Liver (tissue), 3 donors: Measurements from ENCODE around the gene TMED10.

Experiments used
- FOXA1 ChIP-seq: IDR thresholded peaks from 2 replicates; pipeline ENCODE4 v1.6.1; 2016; ENCODE audit warnings: antibody characterized with exemption
- GABPA ChIP-seq, 2 donors: IDR thresholded peaks in 1 of 2; conservative IDR thresholded peaks in 1 of 2; 2 replicates each; pipeline ENCODE4 v1.6.1; 2016; ENCODE audit warnings: antibody characterized with exemption in 2 of 2, mild to moderate bottlenecking in 1 of 2, moderate library complexity in 1 of 2
- HNF4A ChIP-seq, 2 donors: conservative IDR thresholded peaks; 2 replicates each; pipeline ENCODE4 v1.6.1; 2016; ENCODE audit warnings: antibody characterized with exemption in 2 of 2, mild to moderate bottlenecking in 2 of 2
- JUND ChIP-seq, 2 donors: IDR thresholded peaks; 2 replicates each; pipeline ENCODE4 v1.6.1; 2016; ENCODE audit warnings: antibody characterized with exemption in 2 of 2
- MAX ChIP-seq: IDR thresholded peaks from 2 replicates; pipeline ENCODE4 v1.6.1; 2016; ENCODE audit warnings: antibody characterized with exemption
- NR2F2 ChIP-seq: IDR thresholded peaks from 2 replicates; pipeline ENCODE4 v1.6.1; 2016; ENCODE audit warnings: antibody characterized with exemption
- RAD21 ChIP-seq, 2 donors: IDR thresholded peaks; 2 replicates each; pipeline ENCODE4 v1.6.1; 2016; ENCODE audit warnings: antibody characterized with exemption in 2 of 2, mild to moderate bottlenecking in 2 of 2
- REST ChIP-seq: IDR thresholded peaks from 2 replicates; pipeline ENCODE4 v1.6.1; 2016; ENCODE audit warnings: antibody characterized with exemption, mild to moderate bottlenecking
- SP1 ChIP-seq: IDR thresholded peaks from 2 replicates; pipeline ENCODE4 v1.6.1; 2018; ENCODE audit warnings: antibody characterized with exemption, mild to moderate bottlenecking
- TAF1 ChIP-seq: conservative IDR thresholded peaks from 2 replicates; pipeline ENCODE4 v1.6.1; 2016; ENCODE audit warnings: antibody characterized with exemption, mild to moderate bottlenecking
- YY1 ChIP-seq: IDR thresholded peaks from 2 replicates; pipeline ENCODE4 v1.6.1; 2016; ENCODE audit warnings: antibody characterized with exemption, mild to moderate bottlenecking
- TF ChIP-seq, protein P1 (sequence below): fragments of 150-350 bp; IDR thresholded peaks from 2 replicates; pipeline ENCODE4 v1.5.1; 2017; ENCODE audit warnings: improper control_type of control experiment, low read depth, low read length; ENCODE audit not compliant: missing input control
- TF ChIP-seq, protein P2 (sequence below): IDR thresholded peaks from 2 replicates; pipeline ENCODE4 v1.6.1; 2016; ENCODE audit warnings: antibody characterized with exemption
- TF ChIP-seq, protein P3 (sequence below): IDR thresholded peaks from 2 replicates; pipeline ENCODE4 v1.6.1; 2016; ENCODE audit warnings: antibody characterized with exemption
- donor health status: healthy.
- donor health status: healthy.

DNA sequence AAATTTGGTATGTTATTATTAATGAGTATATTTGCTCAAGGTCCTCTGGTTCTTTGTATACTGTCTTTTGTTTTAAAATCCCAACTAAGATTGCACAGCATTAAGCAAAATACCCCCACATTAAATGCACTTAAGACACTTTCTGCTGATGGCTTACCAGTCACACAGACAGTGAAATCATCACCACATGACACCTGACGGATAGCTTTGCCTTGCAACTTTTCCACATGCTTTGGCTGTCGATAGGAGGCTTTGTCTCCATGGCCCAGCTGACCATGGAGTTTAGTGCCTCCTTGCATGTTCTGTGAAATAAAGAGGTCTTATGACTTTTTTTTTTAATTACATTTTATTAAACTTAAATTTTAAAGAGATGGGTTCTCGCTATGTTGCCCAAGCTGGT lies 69.2 kb downstream of the TMED10 start:
- TF ChIP-seq, protein P1, sequence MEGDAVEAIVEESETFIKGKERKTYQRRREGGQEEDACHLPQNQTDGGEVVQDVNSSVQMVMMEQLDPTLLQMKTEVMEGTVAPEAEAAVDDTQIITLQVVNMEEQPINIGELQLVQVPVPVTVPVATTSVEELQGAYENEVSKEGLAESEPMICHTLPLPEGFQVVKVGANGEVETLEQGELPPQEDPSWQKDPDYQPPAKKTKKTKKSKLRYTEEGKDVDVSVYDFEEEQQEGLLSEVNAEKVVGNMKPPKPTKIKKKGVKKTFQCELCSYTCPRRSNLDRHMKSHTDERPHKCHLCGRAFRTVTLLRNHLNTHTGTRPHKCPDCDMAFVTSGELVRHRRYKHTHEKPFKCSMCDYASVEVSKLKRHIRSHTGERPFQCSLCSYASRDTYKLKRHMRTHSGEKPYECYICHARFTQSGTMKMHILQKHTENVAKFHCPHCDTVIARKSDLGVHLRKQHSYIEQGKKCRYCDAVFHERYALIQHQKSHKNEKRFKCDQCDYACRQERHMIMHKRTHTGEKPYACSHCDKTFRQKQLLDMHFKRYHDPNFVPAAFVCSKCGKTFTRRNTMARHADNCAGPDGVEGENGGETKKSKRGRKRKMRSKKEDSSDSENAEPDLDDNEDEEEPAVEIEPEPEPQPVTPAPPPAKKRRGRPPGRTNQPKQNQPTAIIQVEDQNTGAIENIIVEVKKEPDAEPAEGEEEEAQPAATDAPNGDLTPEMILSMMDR, result no peak
- TF ChIP-seq NR2F2 (no peak), REST (no peak), HNF4A (conservative IDR thresholded peaks at IDR 0.05) (no peak), MAX (no peak), RAD21 (IDR thresholded peaks at IDR 0.05) (no peak), SP1 (no peak), FOXA1 (no peak), YY1 (no peak), JUND (IDR thresholded peaks at IDR 0.05) (no peak), GABPA (IDR thresholded peaks at IDR 0.05 in 1 of 2, conservative IDR thresholded peaks at IDR 0.05 in 1 of 2) (no peak), TAF1 (no peak)
- TF ChIP-seq, protein P2, sequence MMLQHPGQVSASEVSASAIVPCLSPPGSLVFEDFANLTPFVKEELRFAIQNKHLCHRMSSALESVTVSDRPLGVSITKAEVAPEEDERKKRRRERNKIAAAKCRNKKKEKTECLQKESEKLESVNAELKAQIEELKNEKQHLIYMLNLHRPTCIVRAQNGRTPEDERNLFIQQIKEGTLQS, result no peak
- TF ChIP-seq, protein P3, sequence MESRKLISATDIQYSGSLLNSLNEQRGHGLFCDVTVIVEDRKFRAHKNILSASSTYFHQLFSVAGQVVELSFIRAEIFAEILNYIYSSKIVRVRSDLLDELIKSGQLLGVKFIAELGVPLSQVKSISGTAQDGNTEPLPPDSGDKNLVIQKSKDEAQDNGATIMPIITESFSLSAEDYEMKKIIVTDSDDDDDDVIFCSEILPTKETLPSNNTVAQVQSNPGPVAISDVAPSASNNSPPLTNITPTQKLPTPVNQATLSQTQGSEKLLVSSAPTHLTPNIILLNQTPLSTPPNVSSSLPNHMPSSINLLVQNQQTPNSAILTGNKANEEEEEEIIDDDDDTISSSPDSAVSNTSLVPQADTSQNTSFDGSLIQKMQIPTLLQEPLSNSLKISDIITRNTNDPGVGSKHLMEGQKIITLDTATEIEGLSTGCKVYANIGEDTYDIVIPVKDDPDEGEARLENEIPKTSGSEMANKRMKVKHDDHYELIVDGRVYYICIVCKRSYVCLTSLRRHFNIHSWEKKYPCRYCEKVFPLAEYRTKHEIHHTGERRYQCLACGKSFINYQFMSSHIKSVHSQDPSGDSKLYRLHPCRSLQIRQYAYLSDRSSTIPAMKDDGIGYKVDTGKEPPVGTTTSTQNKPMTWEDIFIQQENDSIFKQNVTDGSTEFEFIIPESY, result no peak
